Skeletal muscle tissue (tissue), 4 donors: Measurements from ENCODE around the gene B4GALT1. TPM values are rescaled to one million over a fixed set of nuclear protein-coding genes. Genes with fewer than 3 reads are reported as not detected.

Experiments
- H3K27ac ChIP-seq: one replicate; pipeline ENCODE4 v1.7.0; 2013; ENCODE audit warnings: mild to moderate bottlenecking, low read depth, low read length, inconsistent platforms
- H3K27me3 ChIP-seq, 3 donors: one replicate each; pipeline ENCODE4 v1.7.0; 2013; ENCODE audit warnings: low read length in 3 of 3; ENCODE audit not compliant: control insufficient read depth in 3 of 3, insufficient read depth in 3 of 3
- H3K36me3 ChIP-seq, 3 donors: one replicate each; pipeline ENCODE4 v1.7.0; 2013; ENCODE audit warnings: low read length in 3 of 3; ENCODE audit not compliant: control insufficient read depth in 3 of 3, insufficient read depth in 3 of 3
- H3K4me1 ChIP-seq, 3 donors: one replicate each; pipeline ENCODE4 v1.7.0; 2013; ENCODE audit warnings: low read length in 3 of 3, mild to moderate bottlenecking in 3 of 3; ENCODE audit not compliant: control insufficient read depth in 3 of 3, insufficient read depth in 3 of 3
- H3K4me3 ChIP-seq, 3 donors: one replicate each; pipeline ENCODE4 v1.7.0; 2013; ENCODE audit warnings: low read length in 3 of 3
- H3K9ac ChIP-seq, 3 donors: one replicate each; pipeline ENCODE4 v1.7.0; 2013; ENCODE audit warnings: low read length in 3 of 3, mild to moderate bottlenecking in 3 of 3, moderate library complexity in 2 of 3, low read depth in 1 of 3
- H3K9me3 ChIP-seq, 3 donors: one replicate each; pipeline ENCODE4 v1.7.0; 2013; ENCODE audit warnings: low read length in 3 of 3; ENCODE audit not compliant: control insufficient read depth in 3 of 3
- total RNA-seq: library from RNA; depleted of rRNA; stranded (reverse); fragments of >200 nt; gene quantifications from one replicate; pipeline ENCODE4 v1.2.3, GENCODE V29; 2014
- donor health status: Osteomylitis.

The B4GALT1 gene
- total RNA-seq, 1 donor from 2014 or later, result 14.1 TPM

- peaks cover 11 to 17% (median 15%) of the 10 kb centered on the region in 3 donors for H3K4me1 ChIP-seq
- no peak overlapping the region for H3K4me3 ChIP-seq
- no peaks in the 10 kb centered on the region for H3K9me3 ChIP-seq
- no peaks in the 10 kb centered on the region for H3K36me3 ChIP-seq
- H3K27me3 ChIP-seq, result no peaks in the 10 kb centered on the region
- H3K9ac ChIP-seq, result no peak overlapping the region
- no peak overlapping the region for H3K27ac ChIP-seq
Observed at GRCh38 chr9:33082538-33083326, 84.4 kb downstream of the B4GALT1 start.

DNA sequence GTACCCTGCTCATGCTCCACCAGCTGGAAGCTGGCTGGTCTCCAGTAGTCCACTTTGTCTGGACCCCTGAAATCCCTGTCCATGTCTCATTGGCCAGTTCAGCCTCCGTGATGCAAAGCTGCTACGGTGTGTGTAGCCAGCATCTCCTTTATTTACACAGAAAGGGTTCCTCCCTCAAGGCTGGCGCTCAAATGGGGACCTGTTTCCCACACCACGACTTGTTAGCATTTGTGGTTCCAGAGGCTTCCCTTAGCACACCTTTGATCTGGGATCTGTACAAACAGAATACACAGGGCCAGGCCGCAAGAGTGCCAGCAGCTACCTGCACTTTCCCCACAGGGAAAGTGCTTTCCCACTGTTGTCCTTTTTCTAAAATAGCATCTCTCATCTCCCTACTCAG lies 85.0 kb downstream of the B4GALT1 start:
- no peak overlapping the region for H3K27ac ChIP-seq
- H3K27me3 ChIP-seq, result no peaks in the 10 kb centered on the region
- no peaks in the 10 kb centered on the region for H3K36me3 ChIP-seq
- no peak overlapping the region for H3K4me3 ChIP-seq
- peaks cover 11 to 17% (median 15%) of the 10 kb centered on the region in 3 donors for H3K4me1 ChIP-seq
- no peaks in the 10 kb centered on the region for H3K9me3 ChIP-seq
- peak overlapping the region in 1 of 3 donors; percentile 33 for H3K9ac ChIP-seq

- Histone ChIP-seq H3K27ac (peak overlapping the region; percentile 42), H3K9me3 (no peaks in the 10 kb centered on the region), H3K4me3 (no peak overlapping the region), H3K4me1 (peaks cover 13 to 17% (median 15%) of the 10 kb centered on the region in 3 donors), H3K9ac (peak overlapping the region; percentile 2 to 28 (median 8)), H3K36me3 (peaks cover 0 to under 1% (median 0%) of the 10 kb centered on the region in 3 donors), H3K27me3 (no peaks in the 10 kb centered on the region)
Observed at GRCh38 chr9:33081128-33081851, 85.8 kb downstream of the B4GALT1 start.

DNA sequence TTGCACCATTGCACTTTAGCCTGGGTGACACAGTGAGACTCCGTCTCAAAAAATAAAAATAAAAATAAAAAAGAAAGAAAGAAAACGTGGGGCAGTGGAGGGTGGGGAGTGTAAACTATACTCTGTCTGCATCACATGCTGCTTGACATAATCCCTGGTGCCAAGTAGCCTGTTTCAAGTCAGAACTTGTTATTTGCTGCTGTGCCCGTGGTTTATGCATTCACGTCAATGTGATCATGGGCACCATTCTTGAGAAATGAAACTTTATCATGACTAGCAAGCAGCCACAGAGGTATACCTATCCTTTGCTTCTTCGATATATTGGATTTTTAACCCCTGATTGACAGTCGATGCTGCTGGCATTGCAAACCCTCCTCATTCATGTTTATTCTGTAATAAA lies 86.6 kb downstream of the B4GALT1 start:
- no peaks in the 10 kb centered on the region for H3K9me3 ChIP-seq
- peaks cover 0 to 2% (median 0%) of the 10 kb centered on the region in 3 donors for H3K36me3 ChIP-seq
- H3K27ac ChIP-seq, result peak overlapping the region; percentile 42
- peaks cover 20 to 24% (median 20%) of the 10 kb centered on the region in 3 donors for H3K4me1 ChIP-seq
- no peak overlapping the region for H3K4me3 ChIP-seq
- peak overlapping the region in 1 of 3 donors; percentile 8 for H3K9ac ChIP-seq
- no peaks in the 10 kb centered on the region for H3K27me3 ChIP-seq

DNA sequence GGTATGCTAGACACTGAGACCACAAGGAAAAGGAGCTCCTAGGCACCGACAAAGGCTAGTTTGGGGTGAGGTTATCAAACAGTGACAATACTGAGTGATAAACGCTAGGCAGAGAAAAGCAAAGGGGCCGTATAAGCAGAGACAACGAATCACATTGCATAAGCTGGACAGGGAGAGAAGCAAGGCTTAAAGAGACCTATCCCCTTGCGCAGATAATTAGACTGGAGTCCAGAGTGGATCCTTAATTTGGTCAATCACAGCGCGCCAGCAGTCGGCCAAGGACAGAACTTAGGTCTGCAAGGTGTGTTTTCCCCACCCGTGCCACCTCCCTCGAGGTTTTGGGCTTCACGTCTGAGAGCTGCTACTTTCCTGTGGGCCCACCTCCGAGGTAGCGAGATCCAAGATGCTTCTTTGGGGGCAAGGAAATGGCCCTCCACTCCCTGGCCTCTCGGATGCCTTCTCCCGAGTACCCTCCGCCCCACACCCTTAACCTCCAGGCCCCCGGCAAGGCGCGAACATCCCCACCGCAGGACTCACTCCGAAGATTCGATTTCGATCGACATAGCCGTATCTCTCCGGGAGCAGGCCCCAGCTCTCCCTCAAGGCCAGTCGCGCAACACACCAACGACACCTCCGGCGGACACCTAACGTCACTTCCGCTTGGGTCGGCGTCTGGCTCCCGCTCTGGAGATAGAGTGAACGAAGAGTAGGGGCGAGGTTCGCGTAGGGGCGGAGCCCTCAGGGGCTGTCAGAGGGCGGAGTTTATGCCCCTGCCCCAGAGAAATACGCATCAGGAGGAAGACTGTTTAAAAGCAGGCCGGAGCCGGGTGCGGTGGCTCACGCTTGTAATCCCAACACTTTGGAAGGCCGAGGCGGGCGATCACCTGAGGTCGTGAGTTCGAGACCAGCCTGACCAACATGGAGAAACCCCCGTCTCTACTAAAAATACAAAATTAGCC lies 90.8 kb downstream of the B4GALT1 start, which contains the start of gene SMU1:
SMU1 (minus strand) TSS at position 629 of the 959 bp plus-strand sequence; CDS start at position 563, 66 bp downstream.
- H3K36me3 ChIP-seq, result peaks cover 15 to 22% (median 18%) of the 10 kb centered on the region in 3 donors
- peak within 1 kb of the TSS; percentile 99 to 100 (median 100) for H3K9ac ChIP-seq
- H3K9me3 ChIP-seq, result no peaks in the 10 kb centered on the region
- peak within 1 kb of the TSS; percentile 98 to 100 (median 99) for H3K4me3 ChIP-seq
- H3K27me3 ChIP-seq, result no peaks in the 10 kb centered on the region
- H3K27ac ChIP-seq, result peak within 1 kb of the TSS; percentile 98
- H3K4me1 ChIP-seq, result peaks cover 9 to 18% (median 12%) of the 10 kb centered on the region in 3 donors

DNA sequence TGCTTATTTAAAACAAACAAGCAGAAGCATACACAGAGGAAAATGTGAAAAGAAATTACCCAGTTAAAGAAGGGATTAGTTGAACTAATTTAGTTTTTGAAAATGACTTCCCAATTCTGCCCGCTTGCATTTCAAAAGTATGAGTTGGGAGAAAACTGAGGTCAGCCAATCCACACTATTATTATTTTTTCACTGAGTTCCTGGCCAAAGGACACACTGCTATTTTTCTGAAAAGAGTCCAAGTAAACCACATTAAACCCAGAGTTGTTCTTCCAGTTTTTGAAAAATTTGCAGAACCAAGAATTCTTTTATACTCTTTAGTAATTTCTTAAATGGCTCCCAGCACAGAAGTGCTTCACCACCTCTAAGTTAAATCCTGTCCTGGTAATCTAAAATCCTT lies 98.1 kb downstream of the B4GALT1 start:
- Histone ChIP-seq H3K27me3 (no peaks in the 10 kb centered on the region), H3K27ac (no peak overlapping the region), H3K9ac (no peak overlapping the region), H3K36me3 (peaks cover 32 to 56% (median 51%) of the 10 kb centered on the region in 3 donors), H3K4me1 (no peaks in the 10 kb centered on the region), H3K4me3 (no peak overlapping the region), H3K9me3 (no peaks in the 10 kb centered on the region)

- Histone ChIP-seq H3K9me3 (no peaks in the 10 kb centered on the region), H3K4me1 (no peaks in the 10 kb centered on the region), H3K27ac (peak overlapping the region; percentile 13), H3K36me3 (peaks cover 25 to 56% (median 56%) of the 10 kb centered on the region in 3 donors), H3K27me3 (no peaks in the 10 kb centered on the region), H3K9ac (no peak overlapping the region), H3K4me3 (no peak overlapping the region)
Observed at GRCh38 chr9:33065157-33066076, 101.7 kb downstream of the B4GALT1 start.
